ENCODE results near the gene ARHGAP45.
"Not testable (repeated sequence)": the region's sequence is repeated elsewhere in the genome, so short reads cannot be mapped to it uniquely, and the experiment has no call there.

- not testable (repeated sequence) for TF ChIP-seq CTCF, POLR2A, EP300, POLR2AphosphoS5 (IDR thresholded peaks at IDR 0.05)
Observed at GRCh38 chr19:1023883-1024188, 43.1 kb upstream of the ARHGAP45 start.

Measured in gastroesophageal sphincter (tissue), 3 donors.